HG03378 (cell line): ENCODE results near the gene RNASE13.
"Not testable (repeated sequence)": the region's sequence is repeated elsewhere in the genome, so short reads cannot be mapped to it uniquely, and the experiment has no call there.

Source experiments
- ATAC-seq: cut with Tn5 transposase; IDR thresholded peaks from one replicate; pipeline ENCODE4 v1.9.1; 2021; ENCODE audit warnings: mild to moderate bottlenecking, moderate library complexity; ENCODE audit not compliant: unreplicated experiment

Gene RNASE13

GRCh38 chr14:20996521-20996920, 38.1 kb downstream of the RNASE13 start:
- no peak for ATAC-seq

GRCh38 chr14:20989787-20990600, 44.6 kb downstream of the RNASE13 start, which contains the start of gene METTL17:
METTL17 (plus strand) TSS chr14:20989980; CDS start chr14:20990003, 23 bp downstream.
- ATAC-seq, result peak; percentile 95

- ATAC-seq, result no peak
These were observed 45.2 kb downstream of the RNASE13 start for GRCh38 chr14:20989471-20989786.

GRCh38 chr14:20988717-20989470, 45.7 kb downstream of the RNASE13 start:
- ATAC-seq, result no peak

- no peak for ATAC-seq
These were observed 47.8 kb downstream of the RNASE13 start for GRCh38 chr14:20986811-20987210.

- not testable (repeated sequence) for ATAC-seq
These were observed 49.0 kb downstream of the RNASE13 start for GRCh38 chr14:20985650-20986049.
